Measurements from ENCODE around the gene ZNF568. TPM values are rescaled to one million over a fixed set of nuclear protein-coding genes. Genes with fewer than 3 reads are reported as not detected.

The ZNF568 gene
- total RNA-seq, 6 donors from 2014 or later: 4.8 to 12.3 (median 7.3) TPM

- ATAC-seq (ENCODE audit: low FRiP score in 2 of 2) (no peak), DNase-seq (peak in 1 of 2 donors; percentile 76)
- Histone ChIP-seq H3K9me3 (peaks cover 6 to 100% (median 77%) of the 10 kb centered on the region in 4 donors), H3K4me1 (no peaks in the 10 kb centered on the region), H3K36me3 (no peaks in the 10 kb centered on the region), H3K4me3 (no peak overlapping the region), H3K27ac (no peak overlapping the region), H3K27me3 (no peaks in the 10 kb centered on the region)
- TF ChIP-seq EP300 (IDR thresholded peaks at IDR 0.05) (no peak), CTCF (IDR thresholded peaks at IDR 0.05) (no peak), POLR2A (IDR thresholded peaks at IDR 0.05) (no peak), POLR2AphosphoS5 (IDR thresholded peaks at IDR 0.05) (no peak)
- 96 to 99% methylated on average over 23 to 36 of the region's 41 CpGs for WGBS, 2 donors
Measured at GRCh38 chr19:37012093-37012745, 96.1 kb downstream of the ZNF568 start.

- DNase-seq (peak in 1 of 2 donors; percentile 67), ATAC-seq (ENCODE audit: low FRiP score in 2 of 2) (no peak)
- no peaks in the 10 kb centered on the region for H3K36me3 ChIP-seq
- 98 to 99% methylated on average over 12 to 21 of the region's 23 CpGs for WGBS, 2 donors
- no peak overlapping the region for H3K4me3 ChIP-seq
- H3K27me3 ChIP-seq: no peaks in the 10 kb centered on the region
- peaks cover 12 to 89% (median 66%) of the 10 kb centered on the region in 4 donors for H3K9me3 ChIP-seq
- no peak overlapping the region for H3K27ac ChIP-seq
- H3K4me1 ChIP-seq: no peaks in the 10 kb centered on the region
- TF ChIP-seq CTCF (IDR thresholded peaks at IDR 0.05) (no peak), POLR2A (IDR thresholded peaks at IDR 0.05) (no peak), POLR2AphosphoS5 (IDR thresholded peaks at IDR 0.05) (no peak), EP300 (IDR thresholded peaks at IDR 0.05) (no peak)
Measured at GRCh38 chr19:37014456-37014855, 98.3 kb downstream of the ZNF568 start.

- Histone ChIP-seq H3K27ac (no peak overlapping the region), H3K36me3 (no peaks in the 10 kb centered on the region), H3K4me1 (no peaks in the 10 kb centered on the region), H3K27me3 (no peaks in the 10 kb centered on the region), H3K4me3 (no peak overlapping the region), H3K9me3 (peaks cover 0 to 49% (median 9%) of the 10 kb centered on the region in 4 donors)
- ATAC-seq (ENCODE audit: low FRiP score in 2 of 2) (no peak), DNase-seq (no peak)
- TF ChIP-seq CTCF (IDR thresholded peaks at IDR 0.05) (no peak), EP300 (IDR thresholded peaks at IDR 0.05) (no peak), POLR2A (IDR thresholded peaks at IDR 0.05) (no peak), POLR2AphosphoS5 (IDR thresholded peaks at IDR 0.05) (no peak)
- WGBS, 2 donors: 28% methylated on average over 1 of the region's 1 CpG
Measured at GRCh38 chr19:37045140-37045539, 129.0 kb downstream of the ZNF568 start.

Other genes with a start within 250 kb of the ZNF568 start
- gene ZNF461, start 249.5 kb upstream of the ZNF568 start, total RNA-seq: 10 to 100 TPM in 1 of 6 donors, 1 to 10 TPM in 5; 4.2 to 17.4 (median 7.1) TPM
- gene ZNF567, start 228.7 kb upstream of the ZNF568 start, total RNA-seq: 10 to 100 TPM in 2 of 6 donors, 1 to 10 TPM in 4; 4.4 to 23.0 (median 6.1) TPM
- 1 to 10 TPM in 5 of 6 donors, under 1 TPM in 1; 0.44 to 3.0 (median 1.2) TPM for gene ZNF850, start 143.5 kb upstream of the ZNF568 start, total RNA-seq
- 1 to 10 TPM; 5.0 to 7.7 (median 5.7) TPM for gene ZNF790, start 77.9 kb upstream of the ZNF568 start, total RNA-seq
- gene ZNF345, start 65.5 kb upstream of the ZNF568 start, total RNA-seq: 1 to 10 TPM; 4.8 to 8.3 (median 5.6) TPM
- 1 to 10 TPM in 5 of 6 donors, under 1 TPM in 1; 1.00 to 5.2 (median 1.8) TPM for gene ZNF829, start within 50 bp of the ZNF568 start, total RNA-seq
- 10 to 100 TPM in 1 of 6 donors, 1 to 10 TPM in 4, under 1 TPM in 1; 0.89 to 10.5 (median 7.6) TPM for gene ZNF420, start 162.1 kb downstream of the ZNF568 start, total RNA-seq